IMR-90 (cell line): Measurements from ENCODE around the gene ADD3. TPM values are rescaled to one million over a fixed set of nuclear protein-coding genes. Genes with fewer than 3 reads are reported as not detected.

Experiments used
- ATAC-seq: fragments of 200-7000 bp; cut with Tn5 transposase; 2 replicates; pipeline ENCODE4 v1.9.1; 2020; ENCODE audit warnings: low read depth, mild to moderate bottlenecking, moderate library complexity
- BruUV-seq: library from RNA; stranded (reverse); fragments of 400-500 nt; replicated peaks from 2 replicates; lab custom pipeline; 2021; lab: Mats Ljungman, UMichigan
- CTCF ChIA-PET: fragments of 300-600 bp; formaldehyde crosslinking; extraction: SDS; loops from one replicate; lab custom pipeline; 2021; ENCODE audit warnings: antibody characterized with exemption; lab: Yijun Ruan, JAX
- POLR2A ChIA-PET: fragments of 300-600 bp; sonication (Branson Sonifier 250); formaldehyde crosslinking; loops from one replicate; lab custom pipeline; 2022; ENCODE audit warnings: antibody characterized with exemption; ENCODE audit not compliant: unreplicated experiment; lab: Charles Lee
- DNase-seq: peaks from one replicate; pipeline ENCODE4 v3.0.0; 2013
- H2AFZ ChIP-seq: replicated peaks from 2 replicates; pipeline ENCODE3; 2013; ENCODE audit warnings: low read length, mild to moderate bottlenecking; ENCODE audit not compliant: poor library complexity
- H2AK5ac ChIP-seq: 2 replicates; pipeline ENCODE4 v1.6.1; 2013; ENCODE audit warnings: low read depth, low read length, inconsistent platforms
- H2AK9ac ChIP-seq: replicated peaks from 2 replicates; pipeline ENCODE3; 2013; ENCODE audit warnings: mild to moderate bottlenecking, low read depth, low read length, moderate library complexity; ENCODE audit not compliant: poor library complexity
- H2BK120ac ChIP-seq: 2 replicates; pipeline ENCODE4 v1.6.1; 2013; ENCODE audit warnings: low read depth, low read length, inconsistent platforms
- H2BK15ac ChIP-seq: 3 replicates; pipeline ENCODE4 v1.6.1; 2013; ENCODE audit warnings: low read depth, low read length, inconsistent platforms
- H2BK20ac ChIP-seq: 2 replicates; pipeline ENCODE4 v1.6.1; 2013; ENCODE audit warnings: low read depth, mild to moderate bottlenecking, inconsistent platforms, low read length, moderate library complexity
- H2BK5ac ChIP-seq: 2 replicates; pipeline ENCODE4 v1.6.1; 2013; ENCODE audit warnings: mild to moderate bottlenecking, low read depth, low read length, inconsistent platforms; ENCODE audit not compliant: poor library complexity, severe bottlenecking
- H3K14ac ChIP-seq: replicated peaks from 2 replicates; pipeline ENCODE4 v1.6.1; 2013; ENCODE audit warnings: low read depth, low read length, inconsistent platforms
- H3K18ac ChIP-seq: 2 replicates; pipeline ENCODE4 v1.6.1; 2013; ENCODE audit warnings: low read depth, low read length, control low read depth
- H3K23ac ChIP-seq: 2 replicates; pipeline ENCODE4 v1.6.1; 2013; ENCODE audit warnings: low read depth, low read length, inconsistent platforms
- H3K27ac ChIP-seq: 2 replicates; pipeline ENCODE4 v1.5.1; 2013; ENCODE audit warnings: mild to moderate bottlenecking, control low read depth, low read length; ENCODE audit not compliant: insufficient read depth
- H3K27me3 ChIP-seq: 2 replicates; pipeline ENCODE4 v1.6.1; 2013; ENCODE audit warnings: low read length; ENCODE audit not compliant: control insufficient read depth, insufficient read depth
- H3K36me3 ChIP-seq: 2 replicates; pipeline ENCODE4 v1.6.1; 2013; ENCODE audit warnings: low read length, mixed read lengths; ENCODE audit not compliant: control insufficient read depth, insufficient read depth
- H3K4ac ChIP-seq: 2 replicates; pipeline ENCODE4 v1.6.1; 2013; ENCODE audit warnings: low read depth, low read length, inconsistent platforms
- H3K4me1 ChIP-seq: 2 replicates; pipeline ENCODE4 v1.6.1; 2013; ENCODE audit warnings: low read length, mixed read lengths; ENCODE audit not compliant: control insufficient read depth, insufficient read depth
- H3K4me2 ChIP-seq: 2 replicates; pipeline ENCODE4 v1.6.1; 2013; ENCODE audit warnings: low read depth, mild to moderate bottlenecking, control low read depth, low read length, moderate library complexity
- H3K4me3 ChIP-seq: 2 replicates; pipeline ENCODE4 v1.5.1; 2013; ENCODE audit warnings: low read depth, mild to moderate bottlenecking, control low read depth, low read length, moderate library complexity; ENCODE audit not compliant: insufficient read depth
- H3K56ac ChIP-seq: 2 replicates; pipeline ENCODE4 v1.6.1; 2013; ENCODE audit warnings: low read length, inconsistent platforms; ENCODE audit not compliant: insufficient read depth; ENCODE audit errors: extremely low read depth
- H3K79me1 ChIP-seq, 2 experiments: 2 replicates each; pipeline ENCODE4 v1.6.1; 2013; ENCODE audit warnings: low read length in 2 of 2, inconsistent platforms in 1 of 2, low read depth in 1 of 2
- H3K9ac ChIP-seq: 2 replicates; pipeline ENCODE4 v1.6.1; 2013; ENCODE audit warnings: low read depth, low read length, control low read depth
- H3K9me1 ChIP-seq: 2 replicates; pipeline ENCODE4 v1.6.1; 2013; ENCODE audit warnings: low read length, inconsistent platforms; ENCODE audit not compliant: insufficient read depth
- H3K9me3 ChIP-seq: 2 replicates; pipeline ENCODE4 v1.6.1; 2013; ENCODE audit warnings: low read length; ENCODE audit not compliant: control insufficient read depth, insufficient read depth
- H4K20me1 ChIP-seq: 2 replicates; pipeline ENCODE4 v1.6.1; 2013; ENCODE audit warnings: low read length, inconsistent platforms; ENCODE audit not compliant: insufficient read depth
- H4K5ac ChIP-seq: 2 replicates; pipeline ENCODE4 v1.6.1; 2013; ENCODE audit warnings: mild to moderate bottlenecking, low read depth, low read length, control low read depth
- H4K8ac ChIP-seq, 2 experiments: 2 replicates each; pipeline ENCODE4 v1.6.1; 2013; ENCODE audit warnings: low read depth in 2 of 2, low read length in 2 of 2, control low read depth in 1 of 2, inconsistent platforms in 1 of 2
- H4K91ac ChIP-seq: 2 replicates; pipeline ENCODE4 v1.6.1; 2013; ENCODE audit warnings: low read depth, low read length, inconsistent platforms; ENCODE audit not compliant: insufficient read depth
- BHLHE40 ChIP-seq: fragments of 150-350 bp; IDR thresholded peaks from 2 replicates; pipeline ENCODE4 v1.6.1; 2016; ENCODE audit warnings: mild to moderate bottlenecking, low read depth, low read length
- CEBPB ChIP-seq: IDR thresholded peaks from 2 replicates; pipeline ENCODE4 v1.6.1; 2012; ENCODE audit warnings: low read depth, low read length, improper control_type of control experiment
- CHD1 ChIP-seq: IDR thresholded peaks from 2 replicates; pipeline ENCODE4 v1.6.1; 2012; ENCODE audit warnings: low read depth, low read length, improper control_type of control experiment
- CTCF ChIP-seq: conservative IDR thresholded peaks from 2 replicates; pipeline ENCODE4 v1.5.1; 2012; ENCODE audit warnings: mild to moderate bottlenecking, low read depth, low read length, improper control_type of control experiment
- ELK1 ChIP-seq: fragments of 150-350 bp; IDR thresholded peaks from 2 replicates; pipeline ENCODE4 v1.6.1; 2016; ENCODE audit warnings: low read depth, mild to moderate bottlenecking, low read length, moderate library complexity, borderline replicate concordance
- FOS ChIP-seq: fragments of 150-350 bp; IDR thresholded peaks from 2 replicates; pipeline ENCODE4 v1.6.1; 2016; ENCODE audit warnings: low read depth, low read length
- MAZ ChIP-seq: IDR thresholded peaks from 2 replicates; pipeline ENCODE4 v1.6.1; 2012; ENCODE audit warnings: low read depth, mild to moderate bottlenecking, low read length, improper control_type of control experiment, moderate library complexity, borderline replicate concordance
- MXI1 ChIP-seq: IDR thresholded peaks from 2 replicates; pipeline ENCODE4 v1.6.1; 2012; ENCODE audit warnings: low read depth, mild to moderate bottlenecking, low read length, moderate library complexity, borderline replicate concordance
- NFE2L2 ChIP-seq: fragments of 150-350 bp; IDR thresholded peaks from 2 replicates; pipeline ENCODE4 v1.6.1; 2016; ENCODE audit warnings: low read depth, mild to moderate bottlenecking, low read length
- POLR2A ChIP-seq: IDR thresholded peaks from 2 replicates; pipeline ENCODE4 v1.6.1; 2012; ENCODE audit warnings: mild to moderate bottlenecking, low read depth, low read length
- RAD21 ChIP-seq: IDR thresholded peaks from 2 replicates; pipeline ENCODE4 v1.6.1; 2012; ENCODE audit warnings: low read length, improper control_type of control experiment
- RCOR1 ChIP-seq: IDR thresholded peaks from 2 replicates; pipeline ENCODE4 v1.6.1; 2012; ENCODE audit warnings: mild to moderate bottlenecking, low read length, improper control_type of control experiment; ENCODE audit not compliant: insufficient replicate concordance
- RFX5 ChIP-seq: IDR thresholded peaks from 2 replicates; pipeline ENCODE4 v1.8.0; 2012; ENCODE audit warnings: low read depth, mild to moderate bottlenecking, low read length, moderate library complexity
- SMC3 ChIP-seq: fragments of 150-350 bp; IDR thresholded peaks from 2 replicates; pipeline ENCODE4 v1.6.1; 2016; ENCODE audit warnings: low read depth, mild to moderate bottlenecking, antibody characterized with exemption, low read length, moderate library complexity
- USF2 ChIP-seq: fragments of 150-350 bp; IDR thresholded peaks from 2 replicates; pipeline ENCODE4 v1.6.1; 2017; ENCODE audit warnings: mild to moderate bottlenecking, antibody characterized with exemption, low read length, low read depth
- WGBS, 2 experiments: methylation state at CpG; one replicate each; pipeline versions ENCODE4 v1.1.5 to v1.1.7; 2013; ENCODE audit warnings: missing lambda C conversion rate in 2 of 2; ENCODE audit not compliant: insufficient read length in 1 of 2; ENCODE audit errors: extremely low coverage in 2 of 2; 5-methylcytosine and 5-hydroxymethylcytosine counted together
- dilution Hi-C: fragments of 300-500 bp; cut with HindIII; formaldehyde crosslinking; loops from one replicate; pipeline ENCODE4 v1.14.3; 2018; ENCODE audit warnings: low sequenced_read_pairs; ENCODE audit not compliant: unreplicated experiment
- in situ Hi-C: fragments of 300-500 bp; cut with MboI; formaldehyde crosslinking; loops from 3 replicates; pipeline ENCODE4 v1.14.3; 2019; ENCODE audit warnings: low sequenced_read_pairs, inconsistent platforms, mixed read lengths
- intact Hi-C: fragments of 100-400 bp; cut with micrococcal nuclease; formaldehyde crosslinking; loops from 2 replicates; pipeline ENCODE4 v1.10.0; 2022
- polyA plus RNA-seq, 3 experiments: library from polyadenylated mRNA; depleted of rRNA; stranded (reverse); fragments of >200 nt; gene quantifications; 2 replicates each; pipeline ENCODE4 v1.2.3, GENCODE V29; 2012; ENCODE audit warnings: low replicate concordance in 1 of 3
- total RNA-seq: library from RNA; depleted of rRNA; stranded (reverse); fragments of >200 nt; gene quantifications from 2 replicates; pipeline ENCODE4 v1.2.3, GENCODE V29; 2012

Gene ADD3
- total and polyA plus RNA-seq, 2 of the 4 experiments (the other 2 are of a cell fraction): 138 to 212 TPM

- Histone ChIP-seq H4K8ac (no peak overlapping the region), H3K4me1 (0 out of 2 replicates have a peak, but pooled peaks cover 2% of the 10 kb centered on the region), H2AFZ (no peak overlapping the region), H3K9me1 (0 out of 2 replicates have a peak, but pooled peaks cover 3% of the 10 kb centered on the region), H3K56ac (no peak overlapping the region), H2BK20ac (no peak overlapping the region), H3K79me1 (no peaks in the 10 kb centered on the region), H3K9me3 (no peaks in the 10 kb centered on the region), H3K14ac (no peak overlapping the region), H2BK15ac (no peak overlapping the region), H3K4me3 (no peak overlapping the region), H3K4me2 (no peak overlapping the region), H3K18ac (no peak overlapping the region), H3K27ac (no peak overlapping the region), H2BK5ac (no peak overlapping the region), H3K27me3 (no peaks in the 10 kb centered on the region), H2AK9ac (no peak overlapping the region), H3K9ac (no peak overlapping the region), H4K5ac (no peak overlapping the region), H4K20me1 (no peaks in the 10 kb centered on the region), H2BK120ac (no peak overlapping the region), H2AK5ac (no peak overlapping the region), H3K23ac (no peak overlapping the region), H3K4ac (no peak overlapping the region), H4K91ac (no peak overlapping the region), H3K36me3 (peaks cover 7% of the 10 kb centered on the region; the same call in 1 of the 2 replicates)
- intact Hi-C loops: loop anchor here (2.0 to 10.0 kb wide), 2 partner anchors 70 to 436 kb away; no protein-coding TSS in a partner anchor
- no CpG with 5 or more reads among the region's 5 CpGs for WGBS, 2 experiments
- DNase-seq (peak; percentile 66), ATAC-seq (peak; percentile 62; the same call in 1 of the 2 replicates)
- no TSS peak for BruUV-seq
- dilution Hi-C loops: loop anchor here (25.0 kb wide), 1 partner anchor 149 kb away; no protein-coding TSS in a partner anchor
- in situ Hi-C loops: loop anchor here (5.0 kb wide), 3 partner anchors 84 to 256 kb away; no protein-coding TSS in a partner anchor
- POLR2A ChIA-PET: no interaction called here
- CTCF ChIA-PET: interaction anchor here (0.7 to 3.0 kb wide), 11 partner anchors 71 to 383 kb away, joined by 3 to 14 read pairs (median 4); no protein-coding TSS in a partner anchor
- TF ChIP-seq RFX5 (no peak), USF2 (no peak), FOS (no peak), POLR2A (no peak), NFE2L2 (no peak), CTCF (peak; percentile 66), ELK1 (no peak), MXI1 (no peak), RAD21 (peak; percentile 69), RCOR1 (no peak), MAZ (no peak), CHD1 (no peak), CEBPB (no peak), SMC3 (peak; percentile 58), BHLHE40 (no peak)
These were observed 130.5 kb downstream of the ADD3 start for GRCh38 chr10:110138197-110138812.
